ENCODE measurements around the gene MAP6.
A peak's percentile ranks its signal among the peaks of the same experiment; 100 is the strongest.

Gene MAP6

GRCh38 chr11:75627906-75628668 is 40.8 kb downstream of the MAP6 start:
- DNase-seq, result no peak

GRCh38 chr11:75626889-75627529 is 41.8 kb downstream of the MAP6 start:
- no peak for DNase-seq

- DNase-seq, result no peak
These were observed 42.6 kb downstream of the MAP6 start for GRCh38 chr11:75625991-75626888.

- DNase-seq, result no peak
These were observed 43.8 kb downstream of the MAP6 start for GRCh38 chr11:75625021-75625420.

GRCh38 chr11:75616281-75616680 is 52.6 kb downstream of the MAP6 start:
- no peak for DNase-seq

- DNase-seq, result no peak
These were observed 53.1 kb downstream of the MAP6 start for GRCh38 chr11:75615751-75616150.

- no peak for DNase-seq
These were observed 57.0 kb downstream of the MAP6 start for GRCh38 chr11:75611823-75612222.

GRCh38 chr11:75606099-75606498 is 62.7 kb downstream of the MAP6 start:
- DNase-seq, result no peak

GRCh38 chr11:75603791-75604736 is 64.8 kb downstream of the MAP6 start:
- DNase-seq, result no peak

GRCh38 chr11:75602951-75603350 is 65.9 kb downstream of the MAP6 start:
- no peak for DNase-seq

GRCh38 chr11:75601494-75601893 is 67.3 kb downstream of the MAP6 start:
- DNase-seq, result no peak

- DNase-seq, result no peak
These were observed 68.5 kb downstream of the MAP6 start for GRCh38 chr11:75600356-75600755.

GRCh38 chr11:75598900-75599299 is 69.9 kb downstream of the MAP6 start:
- no peak for DNase-seq

- no peak for DNase-seq
These were observed 70.6 kb downstream of the MAP6 start for GRCh38 chr11:75598264-75598663.

GRCh38 chr11:75597636-75598035 is 71.2 kb downstream of the MAP6 start:
- DNase-seq, result peak; percentile 43

GRCh38 chr11:75596914-75597313 is 71.9 kb downstream of the MAP6 start:
- DNase-seq, result no peak

GRCh38 chr11:75595429-75595828 is 73.4 kb downstream of the MAP6 start:
- no peak for DNase-seq

GRCh38 chr11:75594211-75594610 is 74.6 kb downstream of the MAP6 start:
- no peak for DNase-seq

GRCh38 chr11:75593286-75593915 is 75.4 kb downstream of the MAP6 start:
- DNase-seq, result no peak

GRCh38 chr11:75592715-75593114 is 76.1 kb downstream of the MAP6 start:
- DNase-seq, result no peak

GRCh38 chr11:75591966-75592365 is 76.9 kb downstream of the MAP6 start:
- DNase-seq, result no peak

- no peak for DNase-seq
These were observed 77.5 kb downstream of the MAP6 start for GRCh38 chr11:75591371-75591770.
